GM21825 (cell line): Measurements from ENCODE around the gene ERGIC3.
A peak's percentile ranks its signal among the peaks of the same experiment; 100 is the strongest.

Experiments used
- ATAC-seq: cut with Tn5 transposase; IDR thresholded peaks from one replicate; pipeline ENCODE4 v1.9.1; 2021; ENCODE audit warnings: mild to moderate bottlenecking, moderate library complexity; ENCODE audit not compliant: unreplicated experiment

The ERGIC3 gene

DNA sequence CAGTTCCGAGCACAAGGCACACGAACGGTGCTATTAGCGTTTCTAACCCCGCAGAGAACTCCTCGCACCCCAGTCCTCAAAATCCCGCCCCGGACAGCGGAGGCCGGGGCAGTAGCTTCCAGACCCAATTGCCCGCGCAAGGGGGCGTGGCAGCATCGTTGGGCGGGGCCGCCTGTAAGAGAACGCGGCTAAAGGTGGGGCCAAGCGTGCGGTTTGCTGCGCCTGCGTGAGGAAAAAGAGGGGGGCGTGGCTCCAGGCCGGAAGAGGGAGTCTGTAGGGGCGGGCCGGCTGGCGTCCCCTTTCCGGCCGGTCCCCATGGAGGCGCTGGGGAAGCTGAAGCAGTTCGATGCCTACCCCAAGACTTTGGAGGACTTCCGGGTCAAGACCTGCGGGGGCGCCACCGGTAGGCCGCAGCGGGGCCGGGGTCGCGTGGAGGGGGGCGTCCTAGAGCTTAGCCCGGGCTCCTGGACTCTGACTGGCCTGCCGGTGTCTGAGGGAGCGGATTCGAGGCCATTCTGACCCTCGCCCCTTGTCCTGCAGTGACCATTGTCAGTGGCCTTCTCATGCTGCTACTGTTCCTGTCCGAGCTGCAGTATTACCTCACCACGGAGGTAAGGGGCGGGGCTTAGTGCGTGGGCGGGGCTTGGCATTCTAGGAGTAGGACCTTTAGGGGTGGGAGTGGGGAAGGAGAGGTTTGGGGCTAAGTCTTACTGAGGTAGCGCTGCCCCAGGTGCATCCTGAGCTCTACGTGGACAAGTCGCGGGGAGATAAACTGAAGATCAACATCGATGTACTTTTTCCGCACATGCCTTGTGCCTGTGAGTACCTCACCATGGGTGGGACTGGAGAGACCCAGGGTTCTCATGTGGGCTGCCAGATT is at the start of gene ERGIC3:
Gene ERGIC3, plus strand, starts transcription at position 296 of the 880 bp plus-strand sequence. Its CDS starts 20 bp downstream, at position 316.
- peak; percentile 87 for ATAC-seq

DNA sequence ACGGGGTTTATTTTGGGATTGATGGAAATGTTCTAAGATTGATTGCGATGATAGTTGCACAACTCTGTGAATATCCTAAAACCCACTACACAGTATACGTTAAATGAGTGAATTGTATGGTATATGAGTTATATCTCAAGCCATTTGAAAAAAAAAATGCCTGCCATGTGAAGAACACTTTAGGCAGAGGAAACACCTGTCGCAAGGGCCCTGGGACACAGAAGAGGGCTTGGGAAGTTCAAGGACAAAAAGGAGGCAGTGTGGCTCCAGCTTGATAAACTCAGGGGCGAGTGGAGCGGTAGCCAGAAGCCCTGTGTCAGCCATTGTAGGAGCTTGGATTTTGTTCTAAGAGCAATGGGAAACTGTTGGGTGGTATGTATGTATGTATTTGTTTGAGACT is 49.5 kb upstream of the ERGIC3 start:
- no peak for ATAC-seq

DNA sequence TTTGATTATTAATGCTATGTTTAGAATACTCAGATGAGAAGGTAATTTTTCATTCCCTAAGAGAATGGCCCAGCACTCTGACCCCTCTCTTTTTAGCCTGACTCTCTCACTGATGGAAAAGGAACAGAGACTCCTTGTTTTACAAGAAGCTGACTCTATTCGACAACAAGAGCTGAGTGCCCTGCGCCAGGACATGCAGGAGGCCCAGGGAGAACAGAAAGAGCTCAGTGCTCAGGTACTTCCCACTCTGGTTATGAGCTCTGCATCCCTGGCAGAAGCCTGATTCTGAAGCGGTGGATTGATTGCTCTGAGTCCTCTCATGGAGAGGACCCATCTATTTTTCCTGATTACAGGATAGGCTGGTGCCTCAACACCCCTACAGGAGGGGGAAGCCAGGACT is 45.4 kb upstream of the ERGIC3 start:
- no peak for ATAC-seq

DNA sequence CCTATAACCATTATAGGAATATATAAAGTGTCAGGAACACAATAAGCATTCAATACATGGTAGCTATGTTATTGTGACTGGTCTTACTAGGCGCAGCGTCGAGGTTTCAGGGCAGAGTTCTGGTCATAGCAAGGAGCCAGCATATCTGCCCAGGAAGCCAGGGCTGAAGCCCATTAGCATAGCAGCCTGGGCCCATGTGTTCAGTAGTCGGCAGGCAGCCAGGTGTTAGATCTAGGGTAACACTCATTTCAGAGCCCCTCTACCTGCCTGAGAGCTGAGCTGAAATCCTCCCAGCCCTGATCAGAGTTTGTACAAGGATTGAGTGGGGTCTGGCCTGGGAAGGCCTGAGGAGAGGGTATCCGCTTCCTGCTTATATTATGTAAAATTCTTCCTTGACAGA is 44.6 kb upstream of the ERGIC3 start:
- no peak for ATAC-seq

DNA sequence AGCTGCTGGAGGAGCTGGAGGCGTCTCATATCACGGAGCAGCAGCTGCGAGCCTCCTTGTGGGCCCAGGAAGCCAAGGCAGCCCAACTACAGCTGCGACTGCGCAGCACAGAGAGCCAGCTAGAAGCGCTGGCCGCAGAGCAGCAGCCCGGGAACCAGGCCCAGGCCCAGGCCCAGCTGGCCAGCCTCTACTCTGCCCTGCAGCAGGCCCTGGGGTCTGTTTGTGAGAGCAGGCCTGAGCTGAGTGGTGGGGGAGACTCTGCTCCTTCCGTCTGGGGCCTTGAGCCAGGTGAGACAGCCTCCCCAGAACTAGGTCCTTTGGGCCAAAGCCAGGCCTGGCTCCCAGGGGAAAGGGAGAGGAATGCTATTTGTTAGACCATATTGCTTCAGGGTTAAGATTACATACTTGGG is 44.1 kb upstream of the ERGIC3 start:
- ATAC-seq, result no peak

DNA sequence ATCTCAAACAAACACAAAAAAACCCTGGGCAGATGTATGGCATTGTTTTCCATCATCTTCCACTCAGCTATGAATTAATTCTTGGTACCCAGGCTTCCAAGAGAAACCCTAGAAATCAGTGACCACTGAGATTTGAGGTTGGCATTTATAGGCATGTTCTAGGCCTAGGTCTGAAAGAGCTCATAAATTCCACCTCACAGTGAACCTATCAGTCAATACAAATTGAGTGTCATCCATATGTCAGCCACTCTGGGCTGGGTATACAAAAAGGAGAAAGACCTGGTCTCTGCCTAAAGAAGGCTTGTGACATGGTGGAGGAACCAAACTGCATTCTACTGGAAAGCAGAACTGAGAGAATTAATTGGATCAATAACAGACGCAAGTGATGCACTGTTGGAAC is 42.6 kb upstream of the ERGIC3 start:
- no peak for ATAC-seq

DNA sequence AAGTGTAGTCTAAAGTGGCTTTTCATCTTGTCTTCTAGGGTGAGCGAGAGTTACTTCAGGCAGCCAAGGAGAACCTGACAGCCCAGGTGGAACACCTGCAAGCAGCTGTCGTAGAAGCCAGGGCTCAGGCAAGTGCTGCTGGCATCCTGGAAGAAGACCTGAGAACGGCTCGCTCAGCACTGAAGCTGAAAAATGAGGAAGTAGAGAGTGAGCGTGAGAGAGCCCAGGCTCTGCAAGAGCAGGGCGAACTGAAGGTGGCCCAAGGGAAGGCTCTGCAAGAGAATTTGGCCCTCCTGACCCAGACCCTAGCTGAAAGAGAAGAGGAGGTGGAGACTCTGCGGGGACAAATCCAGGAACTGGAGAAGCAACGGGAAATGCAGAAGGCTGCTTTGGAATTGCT is 39.5 kb upstream of the ERGIC3 start:
- no peak for ATAC-seq

DNA sequence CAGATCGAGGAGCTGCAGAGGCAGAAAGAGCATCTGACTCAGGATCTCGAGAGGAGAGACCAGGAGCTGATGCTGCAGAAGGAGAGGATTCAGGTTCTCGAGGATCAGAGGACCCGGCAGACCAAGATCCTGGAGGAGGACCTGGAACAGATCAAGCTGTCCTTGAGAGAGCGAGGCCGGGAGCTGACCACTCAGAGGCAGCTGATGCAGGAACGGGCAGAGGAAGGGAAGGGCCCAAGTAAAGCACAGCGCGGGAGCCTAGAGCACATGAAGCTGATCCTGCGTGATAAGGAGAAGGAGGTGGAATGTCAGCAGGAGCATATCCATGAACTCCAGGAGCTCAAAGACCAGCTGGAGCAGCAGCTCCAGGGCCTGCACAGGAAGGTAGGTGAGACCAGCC is 38.6 kb upstream of the ERGIC3 start:
- no peak for ATAC-seq

DNA sequence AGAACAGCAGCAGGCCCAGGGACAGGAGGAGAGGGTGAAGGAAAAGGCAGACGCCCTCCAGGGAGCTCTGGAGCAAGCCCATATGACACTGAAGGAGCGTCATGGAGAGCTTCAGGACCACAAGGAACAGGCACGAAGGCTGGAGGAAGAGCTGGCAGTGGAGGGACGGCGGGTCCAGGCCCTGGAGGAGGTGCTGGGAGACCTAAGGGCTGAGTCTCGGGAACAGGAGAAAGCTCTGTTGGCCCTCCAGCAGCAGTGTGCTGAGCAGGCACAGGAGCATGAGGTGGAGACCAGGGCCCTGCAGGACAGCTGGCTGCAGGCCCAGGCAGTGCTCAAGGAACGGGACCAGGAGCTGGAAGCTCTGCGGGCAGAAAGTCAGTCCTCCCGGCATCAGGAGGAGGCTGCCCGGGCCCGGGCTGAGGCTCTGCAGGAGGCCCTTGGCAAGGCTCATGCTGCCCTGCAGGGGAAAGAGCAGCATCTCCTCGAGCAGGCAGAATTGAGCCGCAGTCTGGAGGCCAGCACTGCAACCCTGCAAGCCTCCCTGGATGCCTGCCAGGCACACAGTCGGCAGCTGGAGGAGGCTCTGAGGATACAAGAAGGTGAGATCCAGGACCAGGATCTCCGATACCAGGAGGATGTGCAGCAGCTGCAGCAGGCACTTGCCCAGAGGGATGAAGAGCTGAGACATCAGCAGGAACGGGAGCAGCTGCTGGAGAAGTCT is 37.9 kb upstream of the ERGIC3 start:
- ATAC-seq, result no peak

DNA sequence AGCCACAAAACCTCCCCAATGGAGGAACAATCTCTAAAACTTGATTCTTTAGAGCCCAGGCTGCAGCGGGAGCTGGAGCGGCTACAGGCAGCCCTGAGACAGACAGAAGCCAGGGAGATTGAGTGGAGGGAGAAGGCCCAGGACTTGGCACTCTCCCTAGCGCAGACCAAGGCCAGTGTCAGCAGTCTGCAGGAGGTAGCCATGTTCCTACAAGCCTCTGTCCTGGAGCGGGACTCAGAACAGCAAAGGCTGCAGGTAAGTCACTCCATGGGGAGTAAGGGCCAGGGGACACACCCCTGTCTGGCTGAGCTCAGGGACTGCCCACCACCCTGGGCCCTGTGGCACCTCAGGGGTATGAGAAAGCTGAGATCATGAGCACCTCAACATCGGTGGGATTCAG is 37.1 kb upstream of the ERGIC3 start:
- no peak for ATAC-seq

DNA sequence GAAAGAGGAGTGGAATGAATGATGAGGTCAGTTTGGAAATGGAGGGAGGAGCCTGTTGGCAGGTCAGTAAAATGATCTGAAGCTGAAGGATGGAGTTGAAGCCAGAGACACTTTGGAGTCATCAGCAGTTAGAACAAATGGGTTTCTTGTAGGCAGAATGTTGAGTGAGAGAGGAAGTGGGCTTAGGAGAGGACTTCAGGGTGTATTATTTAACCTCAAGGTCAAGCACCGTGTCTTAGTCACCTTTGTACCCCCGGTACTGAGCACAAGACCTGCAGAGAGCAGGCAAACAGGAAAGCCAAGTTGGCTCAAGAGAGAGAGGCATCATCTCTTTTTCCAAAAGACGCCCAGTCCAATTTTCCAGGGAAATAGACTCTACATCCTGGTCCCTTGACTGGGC is 35.7 kb upstream of the ERGIC3 start:
- no peak for ATAC-seq

DNA sequence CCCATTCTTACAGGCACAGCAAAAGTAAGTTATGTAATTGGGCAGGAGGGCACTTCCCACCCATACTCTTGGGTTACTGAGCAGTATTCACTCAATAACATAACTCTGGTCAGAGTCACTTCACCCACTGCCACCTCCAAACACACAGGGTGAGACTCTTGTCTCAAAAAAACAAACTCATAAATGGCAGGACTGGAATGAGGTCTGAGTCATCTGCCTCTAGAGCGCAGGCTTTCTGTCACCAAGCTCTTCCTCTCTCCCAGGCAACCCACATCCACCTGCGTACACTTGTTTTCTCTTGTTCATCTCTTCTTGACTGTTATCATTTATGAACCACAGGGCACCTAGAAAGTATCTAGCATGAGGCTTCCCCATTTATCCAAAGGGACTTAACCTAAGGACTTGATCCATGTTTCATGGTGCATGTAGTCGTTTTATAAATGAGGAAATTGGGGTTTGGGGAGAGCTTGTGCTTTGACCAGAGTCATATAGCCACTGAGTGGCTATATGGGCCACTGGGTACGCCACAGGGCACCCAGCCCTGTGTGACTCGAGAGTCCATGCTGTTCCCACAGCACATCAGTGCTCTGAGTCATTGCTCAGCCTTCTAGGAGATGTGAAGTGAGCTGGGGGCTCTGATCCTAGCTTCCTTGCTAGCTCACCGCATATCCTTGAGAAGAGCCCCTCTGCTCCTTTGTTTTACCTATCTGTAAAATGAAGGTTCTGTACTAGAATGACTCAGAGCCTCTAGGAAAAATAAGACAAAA is 34.8 kb upstream of the ERGIC3 start:
- no peak for ATAC-seq

DNA sequence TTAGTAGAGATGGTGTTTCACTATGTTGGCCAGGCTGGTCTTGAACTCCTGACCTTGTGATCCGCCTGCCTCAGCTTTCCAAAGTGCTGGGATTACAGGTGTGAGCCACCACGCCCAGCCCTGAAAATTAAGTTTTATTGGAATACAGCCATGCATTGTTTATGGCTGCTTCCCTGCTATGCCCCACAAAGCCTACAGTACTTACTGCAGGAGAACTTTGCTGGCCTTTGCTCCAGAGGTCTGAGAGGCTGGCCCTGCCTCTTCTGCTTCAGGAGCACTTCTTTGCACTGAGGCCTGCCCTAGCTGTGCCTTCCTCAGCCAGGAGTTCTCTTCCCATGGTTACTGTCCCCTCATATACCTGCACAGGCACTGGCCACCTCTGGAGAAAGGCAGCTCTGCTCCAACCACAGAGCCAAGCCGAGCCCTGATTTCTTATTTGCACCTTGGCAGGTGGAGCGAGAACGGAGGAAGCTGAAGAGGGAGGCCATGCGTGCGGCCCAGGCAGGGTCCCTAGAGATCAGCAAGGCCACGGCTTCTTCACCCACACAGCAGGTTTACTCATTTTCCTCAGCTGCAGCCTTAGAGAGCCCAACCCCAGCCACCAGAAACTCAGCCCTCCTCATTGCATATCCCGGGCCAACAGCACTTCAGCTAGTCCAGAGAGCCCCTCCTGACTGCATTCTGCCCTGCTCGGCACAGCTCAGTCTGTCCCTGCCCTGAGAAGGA is 33.2 kb upstream of the ERGIC3 start:
- no peak for ATAC-seq

DNA sequence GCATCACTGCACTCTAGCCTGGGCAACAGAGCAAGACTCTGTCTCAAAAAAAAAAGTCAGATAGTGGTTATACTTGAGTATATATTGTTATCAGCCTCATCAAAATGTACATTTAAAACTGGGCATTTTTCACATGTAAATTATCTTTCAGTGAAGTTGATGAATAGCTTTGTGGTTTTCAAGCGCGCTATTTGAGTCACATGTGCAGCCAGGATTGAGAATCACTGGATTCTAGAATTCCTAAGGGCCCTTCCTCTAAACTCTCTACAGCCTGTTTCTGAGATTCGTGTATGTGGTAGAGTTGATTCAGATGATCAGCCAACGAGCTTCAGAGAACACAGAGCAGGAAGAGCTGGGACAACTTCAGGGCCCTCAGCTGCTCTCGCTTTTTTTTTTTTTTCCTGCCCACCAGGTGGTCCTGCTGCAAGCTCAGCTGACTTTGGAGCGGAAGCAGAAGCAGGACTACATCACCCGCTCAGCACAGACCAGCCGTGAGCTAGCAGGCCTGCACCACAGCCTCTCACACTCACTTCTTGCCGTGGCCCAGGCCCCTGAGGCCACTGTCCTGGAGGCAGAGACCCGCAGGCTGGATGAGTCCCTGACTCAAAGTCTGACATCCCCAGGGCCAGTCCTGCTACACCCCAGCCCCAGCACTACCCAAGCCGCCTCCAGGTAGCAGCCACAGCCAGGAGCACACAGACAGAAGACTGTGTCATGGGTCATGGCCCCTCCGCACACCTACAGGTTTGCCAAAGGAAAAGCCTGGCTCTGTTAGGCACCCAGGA is 30.7 kb upstream of the ERGIC3 start:
- ATAC-seq, result no peak

DNA sequence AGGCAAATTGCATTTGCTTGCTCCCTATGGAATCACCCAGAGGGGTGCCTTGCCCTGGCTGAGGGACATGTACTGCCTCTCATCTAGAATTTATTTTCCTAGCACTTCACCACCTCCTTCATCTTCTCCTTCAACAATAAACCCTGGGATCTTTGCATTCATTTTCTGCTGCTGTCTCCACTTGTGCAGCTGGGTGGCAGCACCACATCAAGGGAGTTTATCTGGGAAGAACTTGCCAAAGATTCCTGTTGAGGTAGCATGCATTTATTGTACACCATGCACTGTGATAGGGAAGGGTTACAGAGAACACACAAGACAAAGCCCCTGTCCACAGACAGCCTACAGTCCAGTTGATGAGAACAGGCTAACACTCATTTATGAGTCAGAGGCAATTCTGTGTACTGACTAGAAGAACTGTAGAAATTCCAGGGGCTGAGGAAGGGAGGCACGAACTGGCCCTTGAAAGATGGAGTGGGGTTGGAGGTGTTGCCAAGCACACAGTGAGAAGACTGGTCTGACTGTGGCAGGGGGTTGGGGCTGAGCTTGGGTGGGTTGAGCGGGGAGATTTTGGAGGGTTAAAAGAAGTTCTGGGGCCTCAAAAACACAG is 30.0 kb upstream of the ERGIC3 start:
- ATAC-seq, result no peak

DNA sequence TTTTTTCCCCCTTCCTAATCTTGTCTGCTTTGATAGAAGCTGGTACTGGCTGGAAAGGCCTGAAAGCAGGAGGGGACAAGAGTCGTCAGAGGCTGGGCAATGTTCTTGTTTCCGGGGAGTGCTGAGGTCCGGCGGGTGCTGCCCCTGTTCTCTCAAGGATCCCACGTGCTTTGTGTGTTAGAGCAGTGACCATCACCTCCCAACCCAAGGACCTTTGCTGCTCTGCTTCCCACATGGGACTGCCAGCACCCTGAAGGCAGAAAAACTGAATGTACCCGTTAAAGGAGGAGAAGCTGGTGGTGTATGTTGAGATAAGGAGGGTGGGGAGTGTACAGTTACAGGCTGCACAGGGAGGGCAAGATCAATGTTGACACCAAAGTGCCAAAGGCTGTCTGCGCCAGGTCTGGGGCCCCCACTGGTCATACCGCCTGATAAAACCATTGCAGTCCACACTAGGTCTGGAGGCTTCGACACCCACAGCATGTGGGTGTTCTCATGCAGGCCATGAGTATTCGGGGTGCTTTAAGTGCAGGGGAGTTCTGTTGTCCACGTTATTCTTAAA is 27.4 kb upstream of the ERGIC3 start:
- no peak for ATAC-seq

DNA sequence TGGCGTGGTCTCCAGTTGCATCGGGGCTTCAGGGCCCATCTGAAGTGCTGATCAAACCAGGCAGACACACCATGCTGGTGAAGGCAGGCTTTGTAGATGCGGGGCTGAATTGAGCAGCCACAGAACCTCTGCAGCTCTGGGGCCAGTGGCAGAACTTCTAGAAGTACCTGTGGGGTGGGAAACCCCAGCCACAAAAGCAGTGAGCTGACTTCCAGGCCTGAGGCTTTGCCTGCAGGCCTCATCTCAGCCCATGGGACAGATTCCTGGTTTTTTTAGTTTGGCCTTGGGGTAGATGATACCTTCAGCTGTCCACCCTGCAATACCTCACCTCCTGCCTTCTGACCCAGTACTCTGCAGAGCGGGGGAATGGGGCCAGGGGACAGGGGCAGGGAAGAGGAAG is 26.5 kb upstream of the ERGIC3 start:
- ATAC-seq, result no peak

DNA sequence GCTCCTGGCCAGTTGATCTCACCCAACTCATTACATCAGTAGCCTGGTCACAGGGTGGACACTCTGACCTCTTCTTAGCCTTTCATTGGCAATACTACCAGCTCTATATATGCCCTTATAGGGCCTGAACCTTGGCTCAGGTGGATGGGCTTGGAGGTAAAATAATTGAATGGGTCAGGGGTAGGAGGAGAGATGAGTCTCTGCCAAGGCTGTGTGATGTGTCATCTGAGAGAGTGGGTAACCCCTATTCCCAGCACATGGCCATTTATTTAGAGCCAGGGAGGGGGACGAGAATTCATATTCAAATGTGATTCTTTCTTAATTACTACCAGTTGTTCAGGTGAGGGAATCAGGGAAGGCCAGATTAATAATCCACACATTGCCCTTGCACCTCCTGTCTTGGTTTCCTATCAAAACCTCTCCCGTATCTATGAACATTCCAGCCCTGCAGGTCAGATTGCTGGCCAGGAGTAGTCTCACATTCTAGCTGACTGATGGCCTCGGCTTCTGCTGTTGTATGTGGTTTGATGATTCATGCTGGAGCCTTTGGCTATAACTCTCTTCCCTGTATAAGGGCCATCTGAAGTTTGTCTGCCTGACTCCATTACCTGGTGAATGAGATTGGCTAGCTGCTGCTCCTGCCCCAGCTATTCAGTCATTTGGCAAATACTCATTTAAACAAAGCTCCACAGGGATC is 25.8 kb upstream of the ERGIC3 start:
- ATAC-seq, result no peak

DNA sequence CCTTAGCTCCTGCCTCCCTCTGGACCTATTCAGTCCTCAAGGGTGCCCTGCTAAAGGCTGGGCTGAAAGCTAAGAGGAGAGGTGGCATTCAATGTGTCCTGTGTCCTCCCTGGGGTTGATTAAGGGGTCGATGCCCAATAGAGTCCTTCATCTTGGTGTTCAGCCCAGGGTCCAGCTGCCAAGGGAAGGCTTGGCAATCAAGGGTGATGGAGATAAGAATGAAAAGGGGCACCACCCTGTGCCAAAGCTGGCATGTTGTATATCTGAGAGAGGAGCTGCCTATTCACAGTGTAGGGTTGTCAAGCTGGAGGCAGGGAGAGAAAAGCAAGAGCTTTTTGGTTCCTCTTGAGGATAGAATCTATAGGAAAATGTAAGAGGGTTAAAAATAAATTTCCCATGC is 24.8 kb upstream of the ERGIC3 start:
- ATAC-seq, result no peak
